MCF 10A (cell line): Measurements from ENCODE around the gene SPATS2. TPM values are rescaled to one million over a fixed set of nuclear protein-coding genes. Genes with fewer than 3 reads are reported as not detected.
A peak's percentile ranks its signal among the peaks of the same experiment; 100 is the strongest.

Experiments
- BruUV-seq: library from RNA; stranded (reverse); fragments of 400-500 nt; replicated peaks from 2 replicates; lab custom pipeline; 2021; lab: Mats Ljungman, UMichigan
- CTCF ChIA-PET: fragments of 300-600 bp; sonication (Branson Sonifier 250); formaldehyde crosslinking; extraction: SDS; loops from one replicate; lab custom pipeline; 2021; ENCODE audit warnings: antibody characterized with exemption, inconsistent platforms; lab: Yijun Ruan, JAX
- POLR2A ChIA-PET: fragments of 300-600, 350-650 bp; sonication (Branson Sonifier 250); formaldehyde crosslinking; extraction: SDS; loops from one replicate; lab custom pipeline; 2020; ENCODE audit warnings: antibody characterized with exemption, inconsistent platforms; lab: Yijun Ruan, JAX
- DNase-seq: peaks from one replicate; pipeline ENCODE4 v3.0.0-alpha.2; 2018; ENCODE audit not compliant: unreplicated experiment
- H3K27ac Mint-ChIP-seq: one replicate; pipeline ENCODE4 v1.8.0; 2022; ENCODE audit warnings: mild to moderate bottlenecking, low read depth, mixed read lengths; ENCODE audit not compliant: unreplicated experiment
- H3K27me3 Mint-ChIP-seq: one replicate; pipeline ENCODE4 v1.8.0; 2022; ENCODE audit warnings: mixed read lengths; ENCODE audit not compliant: insufficient read depth, unreplicated experiment
- H3K36me3 Mint-ChIP-seq: one replicate; pipeline ENCODE4 v1.8.0; 2022; ENCODE audit warnings: mild to moderate bottlenecking, moderate library complexity, mixed read lengths; ENCODE audit not compliant: insufficient read depth, unreplicated experiment
- H3K4me1 Mint-ChIP-seq: one replicate; pipeline ENCODE4 v1.8.0; 2022; ENCODE audit warnings: mixed read lengths; ENCODE audit not compliant: insufficient read depth, unreplicated experiment
- H3K4me3 Mint-ChIP-seq: one replicate; pipeline ENCODE4 v1.8.0; 2022; ENCODE audit warnings: mild to moderate bottlenecking, moderate library complexity, mixed read lengths; ENCODE audit not compliant: unreplicated experiment
- H3K9me3 Mint-ChIP-seq: one replicate; pipeline ENCODE4 v1.8.0; 2022; ENCODE audit warnings: mixed read lengths; ENCODE audit not compliant: unreplicated experiment
- intact Hi-C: fragments of 100-400 bp; cut with micrococcal nuclease; formaldehyde crosslinking; loops from 2 replicates; pipeline ENCODE4 v1.14.1; 2022
- total RNA-seq: library from RNA; stranded (reverse); gene quantifications from 2 replicates; pipeline ENCODE4 v1.2.3, GENCODE V29; 2022
- TF ChIP-seq, protein P1 (sequence below): fragments of 200-600 bp; IDR thresholded peaks from one replicate; pipeline ENCODE4 v1.8.0; 2022; ENCODE audit warnings: antibody characterized with exemption, mild to moderate bottlenecking; ENCODE audit not compliant: unreplicated experiment

The SPATS2 gene
- total RNA-seq, 1 experiment from 2014 or later: 26.0 TPM

DNA sequence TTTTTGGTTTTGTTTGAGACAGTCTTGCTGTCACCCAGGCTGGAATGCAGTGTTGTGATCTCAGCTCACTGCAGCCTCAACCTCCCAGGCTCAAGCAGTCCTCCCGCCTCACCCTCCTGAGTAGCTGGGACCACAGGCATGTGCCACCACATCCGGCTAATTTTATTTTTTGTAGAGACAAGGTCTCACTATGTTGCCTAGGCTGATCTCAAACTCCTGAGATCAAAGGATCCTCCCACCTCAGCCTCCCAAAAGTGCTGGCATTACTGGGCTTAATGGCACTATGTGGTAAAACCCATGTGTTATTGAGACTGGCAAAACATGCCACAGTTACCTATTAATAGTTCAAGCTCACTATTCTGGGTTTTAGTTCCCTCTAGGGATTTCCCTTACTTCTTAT is 120.3 kb downstream of the SPATS2 start:
- CTCF ChIA-PET: interaction anchor here (0.6 to 0.7 kb wide), 2 partner anchors 71 to 115 kb away, joined by 3 to 4 read pairs; no protein-coding TSS in a partner anchor
- H3K4me1 Mint-ChIP-seq: peaks cover 24% of the 10 kb centered on the region
- peaks cover 15% of the 10 kb centered on the region for H3K36me3 Mint-ChIP-seq
- H3K4me3 Mint-ChIP-seq: no peak overlapping the region
- no peaks in the 10 kb centered on the region for H3K27me3 Mint-ChIP-seq
- H3K9me3 Mint-ChIP-seq: no peaks in the 10 kb centered on the region
- POLR2A ChIA-PET: interaction anchor here (0.6 to 0.7 kb wide), 3 partner anchors 11 to 68 kb away, joined by 3 read pairs; no protein-coding TSS in a partner anchor
- TF ChIP-seq, protein P1, sequence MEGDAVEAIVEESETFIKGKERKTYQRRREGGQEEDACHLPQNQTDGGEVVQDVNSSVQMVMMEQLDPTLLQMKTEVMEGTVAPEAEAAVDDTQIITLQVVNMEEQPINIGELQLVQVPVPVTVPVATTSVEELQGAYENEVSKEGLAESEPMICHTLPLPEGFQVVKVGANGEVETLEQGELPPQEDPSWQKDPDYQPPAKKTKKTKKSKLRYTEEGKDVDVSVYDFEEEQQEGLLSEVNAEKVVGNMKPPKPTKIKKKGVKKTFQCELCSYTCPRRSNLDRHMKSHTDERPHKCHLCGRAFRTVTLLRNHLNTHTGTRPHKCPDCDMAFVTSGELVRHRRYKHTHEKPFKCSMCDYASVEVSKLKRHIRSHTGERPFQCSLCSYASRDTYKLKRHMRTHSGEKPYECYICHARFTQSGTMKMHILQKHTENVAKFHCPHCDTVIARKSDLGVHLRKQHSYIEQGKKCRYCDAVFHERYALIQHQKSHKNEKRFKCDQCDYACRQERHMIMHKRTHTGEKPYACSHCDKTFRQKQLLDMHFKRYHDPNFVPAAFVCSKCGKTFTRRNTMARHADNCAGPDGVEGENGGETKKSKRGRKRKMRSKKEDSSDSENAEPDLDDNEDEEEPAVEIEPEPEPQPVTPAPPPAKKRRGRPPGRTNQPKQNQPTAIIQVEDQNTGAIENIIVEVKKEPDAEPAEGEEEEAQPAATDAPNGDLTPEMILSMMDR: no peak
- no peak for DNase-seq
- intact Hi-C loops: no loop called here
- no peak overlapping the region for H3K27ac Mint-ChIP-seq
- BruUV-seq: no TSS peak

GRCh38 chr12:49489154-49489553 is 121.9 kb downstream of the SPATS2 start:
- BruUV-seq: no TSS peak
- no peak for DNase-seq
- CTCF ChIA-PET: no interaction called here
- Mint-ChIP-seq H3K9me3 (no peaks in the 10 kb centered on the region), H3K4me3 (no peak overlapping the region), H3K36me3 (peaks cover 21% of the 10 kb centered on the region), H3K4me1 (peaks cover 19% of the 10 kb centered on the region), H3K27me3 (no peaks in the 10 kb centered on the region), H3K27ac (no peak overlapping the region)
- intact Hi-C loops: no loop called here
- POLR2A ChIA-PET: interaction anchor here (1.2 kb wide), 1 partner anchor 8 kb away, joined by 4 read pairs; no protein-coding TSS in a partner anchor
- TF ChIP-seq, protein P1: no peak

DNA sequence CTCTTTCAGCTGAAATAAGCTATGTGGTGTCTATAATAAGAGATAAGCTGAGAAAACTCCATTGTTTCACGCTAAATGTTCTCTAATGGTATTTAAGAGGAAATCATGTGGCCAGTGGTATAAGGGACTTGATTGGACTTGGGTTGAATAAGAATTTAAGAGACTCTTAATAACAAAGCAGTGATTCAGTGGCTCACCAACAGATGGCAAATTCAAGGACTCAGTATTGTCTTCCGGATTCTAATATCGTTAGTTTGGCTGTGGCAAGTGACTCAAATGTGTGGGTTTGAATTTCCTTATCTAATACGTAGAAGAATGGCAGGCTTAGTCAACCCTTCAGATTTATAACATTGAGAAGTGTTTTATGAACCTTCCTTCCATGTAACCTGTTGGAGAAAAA is 122.5 kb downstream of the SPATS2 start:
- Mint-ChIP-seq H3K4me1 (peaks cover 19% of the 10 kb centered on the region), H3K4me3 (no peak overlapping the region), H3K27me3 (no peaks in the 10 kb centered on the region), H3K27ac (peak overlapping the region; percentile 69), H3K36me3 (peaks cover 21% of the 10 kb centered on the region), H3K9me3 (no peaks in the 10 kb centered on the region)
- BruUV-seq: no TSS peak
- CTCF ChIA-PET: interaction anchor here (1.1 to 1.3 kb wide), 2 partner anchors 131 to 201 kb away, joined by 4 to 6 read pairs; no protein-coding TSS in a partner anchor
- DNase-seq: no peak
- TF ChIP-seq, protein P1: no peak
- intact Hi-C loops: no loop called here
- POLR2A ChIA-PET: interaction anchor here (0.6 to 1.2 kb wide), 2 partner anchors 8 to 57 kb away, joined by 3 to 4 read pairs; no protein-coding TSS in a partner anchor

DNA sequence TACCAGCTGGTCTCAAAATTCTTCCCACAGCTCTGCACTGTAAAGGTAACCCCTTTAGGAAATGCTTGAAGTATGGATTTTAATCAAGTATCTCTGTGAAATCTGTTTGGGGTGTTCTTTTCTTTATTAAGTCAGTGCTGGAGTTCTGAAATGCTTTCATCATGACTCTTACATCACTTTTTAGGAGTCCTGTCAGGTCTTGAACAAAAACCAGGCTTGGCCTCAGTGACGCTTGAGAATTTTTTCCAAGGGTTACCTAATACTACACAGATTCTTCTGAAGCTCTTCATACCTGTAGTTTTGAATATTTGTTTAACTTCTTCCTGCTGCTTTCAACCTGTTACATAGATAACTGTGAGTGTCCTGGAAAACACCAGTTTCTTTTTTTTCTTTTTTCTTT is 124.6 kb downstream of the SPATS2 start:
- DNase-seq: peak; percentile 55
- Mint-ChIP-seq H3K9me3 (no peaks in the 10 kb centered on the region), H3K4me3 (no peak overlapping the region), H3K27ac (peak overlapping the region; percentile 64), H3K27me3 (no peaks in the 10 kb centered on the region), H3K36me3 (peaks cover 15% of the 10 kb centered on the region), H3K4me1 (peaks cover 19% of the 10 kb centered on the region)
- no TSS peak for BruUV-seq
- ChIA-PET CTCF (interaction anchor here (0.6 to 2.5 kb wide), 4 partner anchors 59 to 251 kb away, joined by 3 to 12 read pairs (median 4); no protein-coding TSS in a partner anchor), POLR2A (interaction anchor here (0.6 to 1.6 kb wide), 6 partner anchors 13 to 126 kb away, joined by 3 to 8 read pairs (median 4); no protein-coding TSS in a partner anchor)
- intact Hi-C loops: no loop called here
- TF ChIP-seq, protein P1: no peak
